ENCODE results near the gene SERPINA4. TPM values are rescaled to one million over a fixed set of nuclear protein-coding genes. Genes with fewer than 3 reads are reported as not detected.

SERPINA4 gene
- total and polyA plus RNA-seq, 2 of the 13 experiments (the other 11 are each of a cell fraction or from before 2014, with no cell fraction given): 39.1 to 57.8 TPM

DNA sequence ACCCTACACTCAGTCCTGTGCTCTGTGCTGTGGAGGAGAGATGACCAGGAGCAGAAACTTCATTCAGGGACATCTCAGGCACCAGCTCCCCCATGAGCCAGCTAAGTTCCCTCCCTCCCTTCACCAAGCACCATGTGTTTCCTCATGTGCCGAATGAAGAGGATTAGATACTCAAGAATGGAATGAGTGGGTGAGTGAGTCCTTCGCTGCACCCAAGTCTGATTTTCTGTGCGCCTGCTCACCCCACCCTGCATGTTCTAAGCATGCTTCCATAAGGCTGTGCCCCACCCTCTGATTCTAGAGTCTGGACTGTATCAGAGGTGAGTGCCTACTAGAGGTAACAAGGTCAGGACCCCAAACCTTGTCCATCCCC lies 32.1 kb downstream of the SERPINA4 start (continued):
- TF ChIP-seq, protein P1, sequence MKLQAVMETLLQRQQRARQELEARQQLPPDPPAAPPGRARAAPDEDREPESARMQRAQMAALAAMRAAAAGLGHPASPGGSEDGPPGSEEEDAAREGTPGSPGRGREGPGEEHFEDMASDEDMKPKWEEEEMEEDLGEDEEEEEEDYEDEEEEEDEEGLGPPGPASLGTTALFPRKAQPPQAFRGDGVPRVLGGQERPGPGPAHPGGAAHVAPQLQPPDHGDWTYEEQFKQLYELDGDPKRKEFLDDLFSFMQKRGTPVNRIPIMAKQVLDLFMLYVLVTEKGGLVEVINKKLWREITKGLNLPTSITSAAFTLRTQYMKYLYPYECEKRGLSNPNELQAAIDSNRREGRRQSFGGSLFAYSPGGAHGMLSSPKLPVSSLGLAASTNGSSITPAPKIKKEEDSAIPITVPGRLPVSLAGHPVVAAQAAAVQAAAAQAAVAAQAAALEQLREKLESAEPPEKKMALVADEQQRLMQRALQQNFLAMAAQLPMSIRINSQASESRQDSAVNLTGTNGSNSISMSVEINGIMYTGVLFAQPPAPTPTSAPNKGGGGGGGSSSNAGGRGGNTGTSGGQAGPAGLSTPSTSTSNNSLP (IDR thresholded peaks at IDR 0.05; ENCODE audit: low read depth, low read length): no peak
- TF ChIP-seq SSRP1 (CRISPR knock-in tag; IDR thresholded peaks at IDR 0.05) (peak; percentile 52; the same call in 1 of the 2 replicates), ZNF441 (CRISPR knock-in tag; IDR thresholded peaks at IDR 0.05; ENCODE audit: borderline replicate concordance) (no peak)

DNA sequence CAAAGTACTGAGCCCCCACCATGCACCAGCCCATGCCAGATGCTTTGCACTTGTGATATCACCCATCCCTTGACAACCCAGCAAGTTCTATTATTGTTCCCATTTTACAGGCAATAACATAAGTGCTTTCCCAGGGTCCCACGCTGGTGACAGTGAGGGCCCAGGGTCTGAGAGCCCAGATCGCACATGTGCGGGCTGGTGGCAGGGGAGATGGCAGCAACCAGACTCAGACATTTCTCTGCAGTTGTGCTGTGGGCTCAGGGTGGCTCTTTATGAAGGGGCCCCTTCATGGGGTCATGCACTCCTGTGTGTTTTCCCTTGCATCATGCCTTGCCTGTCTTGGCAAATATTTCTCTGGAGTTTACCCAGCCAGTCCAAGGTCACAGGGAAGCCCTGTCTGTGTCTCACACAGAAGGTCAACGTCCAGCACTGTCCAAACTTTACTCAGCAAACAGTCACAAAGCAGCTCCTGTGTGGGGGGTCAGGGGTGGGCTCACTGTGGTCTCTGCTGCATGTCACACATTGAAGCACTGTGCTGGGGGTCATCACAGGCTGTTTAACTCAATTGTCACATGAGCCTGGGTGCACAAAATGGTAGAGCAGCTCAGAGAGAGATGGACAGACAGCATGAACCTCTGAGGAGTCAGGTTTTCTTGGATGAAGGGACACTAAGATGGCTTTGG lies 32.6 kb downstream of the SERPINA4 start:
- peak overlapping the region in 2 of 3 experiments; percentile 25 to 54; a peak in 2 of 6 replicates for H3K4me3 ChIP-seq (replicated peaks in 1 of 3; ENCODE audit: insufficient read depth in 1 of 3, low read depth in 2 of 3, low read length in 3 of 3)
- no peak overlapping the region for H2AFZ ChIP-seq (ENCODE audit: low read length)
- in situ Hi-C loops (cut with HindIII; ENCODE audit: extremely low pct_ligation_motif_present, low pct_unique_long_range_greater_than_20kb) (no loop called here), intact Hi-C loops (cut with micrococcal nuclease; ENCODE audit: unreplicated experiment) (loop anchor here (1.0 kb wide), 1 partner anchor 12 kb away; no protein-coding TSS in a partner anchor)
- no TSS peak for BruUV-seq (replicated peaks)
- DNase-seq (ENCODE audit: low spot score) (peak; percentile 100), FAIRE-seq (peak; percentile 100), ATAC-seq (peak; percentile 81)
- ChIA-PET POLR2A (interaction anchor here (0.8 to 15.7 kb wide), 17 partner anchors 10 to 206 kb away, joined by 3 to 638 read pairs (median 6); partner anchors contain the start of genes SERPINA1, SERPINA3, SERPINA4 and SERPINA5), CTCF (ENCODE audit: low intra/inter-chr PET ratio, low total read pairs) (no interaction called here)
- peaks cover 38% of the 10 kb centered on the region for H3K79me2 ChIP-seq (ENCODE audit: insufficient read depth, low read length)
- peaks cover 16 to 38% of the 10 kb centered on the region in 2 experiments for H3K36me3 ChIP-seq (replicated peaks in 1 of 2; ENCODE audit: control insufficient read depth in 1 of 2, insufficient read depth in 2 of 2, low read length in 2 of 2)
- H3K4me2 ChIP-seq (ENCODE audit: low read depth, low read length): peak overlapping the region; percentile 75
- no peaks in the 10 kb centered on the region for H3K9me3 ChIP-seq (ENCODE audit: low read length)
- peak overlapping the region; percentile 71 for H3K9ac ChIP-seq (ENCODE audit: insufficient read depth, low read depth, low read length)
- peak overlapping the region; percentile 86 for H3K27ac ChIP-seq (ENCODE audit: extremely low read length, insufficient read depth, low read length)
- no peaks in the 10 kb centered on the region for H4K20me1 ChIP-seq (ENCODE audit: insufficient read depth, low read length)
- no peaks in the 10 kb centered on the region for H3K27me3 ChIP-seq (ENCODE audit: control insufficient read depth in 1 of 2, insufficient read depth in 2 of 2, low read length in 2 of 2)
- 10% methylated on average over 1 of the region's 4 CpGs for WGBS (ENCODE audit: low lambda C conversion rate)
- peaks cover 73% of the 10 kb centered on the region for H3K4me1 ChIP-seq (ENCODE audit: insufficient read depth, low read length)
- TF ChIP-seq SALL2 (CRISPR knock-in tag; IDR thresholded peaks at IDR 0.05): peak; percentile 93
- no peak for TF ChIP-seq ZNF20 (CRISPR knock-in tag; IDR thresholded peaks at IDR 0.05)
- TF ChIP-seq IRF9 (CRISPR knock-in tag; IDR thresholded peaks at IDR 0.05; ENCODE audit: borderline replicate concordance): no peak
- peak; percentile 63; the same call in 1 of the 2 replicates for TF ChIP-seq MAF1 (CRISPR knock-in tag; IDR thresholded peaks at IDR 0.05; ENCODE audit: borderline replicate concordance)
- TF ChIP-seq, protein P2, sequence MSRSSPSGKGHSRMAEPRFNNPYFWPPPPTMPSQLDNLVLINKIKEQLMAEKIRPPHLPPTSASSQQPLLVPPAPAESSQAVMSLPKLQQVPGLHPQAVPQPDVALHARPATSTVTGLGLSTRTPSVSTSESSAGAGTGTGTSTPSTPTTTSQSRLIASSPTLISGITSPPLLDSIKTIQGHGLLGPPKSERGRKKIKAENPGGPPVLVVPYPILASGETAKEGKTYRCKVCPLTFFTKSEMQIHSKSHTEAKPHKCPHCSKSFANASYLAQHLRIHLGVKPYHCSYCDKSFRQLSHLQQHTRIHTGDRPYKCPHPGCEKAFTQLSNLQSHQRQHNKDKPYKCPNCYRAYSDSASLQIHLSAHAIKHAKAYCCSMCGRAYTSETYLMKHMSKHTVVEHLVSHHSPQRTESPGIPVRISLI (CRISPR knock-in tag; IDR thresholded peaks at IDR 0.05; ENCODE audit: borderline replicate concordance): peak; percentile 89
- peak; percentile 100 for TF ChIP-seq RARA (CRISPR knock-in tag; IDR thresholded peaks at IDR 0.05)
- no peak for TF ChIP-seq DBP (CRISPR knock-in tag; IDR thresholded peaks at IDR 0.05; ENCODE audit: not compliant biosample characterization)
- peak; percentile 88 for TF ChIP-seq FOXK2 (IDR thresholded peaks at IDR 0.05)
- no peak for TF ChIP-seq SP2 (CRISPR knock-in tag; IDR thresholded peaks at IDR 0.05)
- TF ChIP-seq, protein P3, sequence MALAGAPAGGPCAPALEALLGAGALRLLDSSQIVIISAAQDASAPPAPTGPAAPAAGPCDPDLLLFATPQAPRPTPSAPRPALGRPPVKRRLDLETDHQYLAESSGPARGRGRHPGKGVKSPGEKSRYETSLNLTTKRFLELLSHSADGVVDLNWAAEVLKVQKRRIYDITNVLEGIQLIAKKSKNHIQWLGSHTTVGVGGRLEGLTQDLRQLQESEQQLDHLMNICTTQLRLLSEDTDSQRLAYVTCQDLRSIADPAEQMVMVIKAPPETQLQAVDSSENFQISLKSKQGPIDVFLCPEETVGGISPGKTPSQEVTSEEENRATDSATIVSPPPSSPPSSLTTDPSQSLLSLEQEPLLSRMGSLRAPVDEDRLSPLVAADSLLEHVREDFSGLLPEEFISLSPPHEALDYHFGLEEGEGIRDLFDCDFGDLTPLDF (CRISPR knock-in tag; IDR thresholded peaks at IDR 0.05): no peak; the same call in 1 of the 2 replicates
- TF ChIP-seq KDM5A (IDR thresholded peaks at IDR 0.05; ENCODE audit: borderline replicate concordance, low read length): no peak

Data from HepG2 (cell line).